NCI-H2107 (cell line): ENCODE data around the gene PHF2.

Source experiments
- DNase-seq: peaks from one replicate; lab custom pipeline; 2025; lab: John Stamatoyannopoulos, UW

Gene PHF2

GRCh38 chr9:93678199-93679019, 102.0 kb downstream of the PHF2 start:
- DNase-seq: no peak

GRCh38 chr9:93679536-93680442, 103.4 kb downstream of the PHF2 start:
- DNase-seq: no peak

- DNase-seq: no peak
Measured at GRCh38 chr9:93680443-93681268, 104.3 kb downstream of the PHF2 start.

- peak; percentile 35 for DNase-seq
Measured at GRCh38 chr9:93681269-93682154, 105.1 kb downstream of the PHF2 start.

GRCh38 chr9:93682155-93682968, 106.0 kb downstream of the PHF2 start:
- DNase-seq: peak; percentile 54

GRCh38 chr9:93683331-93684134, 107.1 kb downstream of the PHF2 start:
- DNase-seq: no peak

GRCh38 chr9:93684161-93684765, 107.9 kb downstream of the PHF2 start:
- DNase-seq: no peak

- no peak for DNase-seq
Measured at GRCh38 chr9:93684806-93685543, 108.6 kb downstream of the PHF2 start.

- DNase-seq: no peak
Measured at GRCh38 chr9:93686127-93686879, 109.9 kb downstream of the PHF2 start.

- DNase-seq: no peak
Measured at GRCh38 chr9:93686880-93687236, 110.5 kb downstream of the PHF2 start.

GRCh38 chr9:93690618-93691017, 114.2 kb downstream of the PHF2 start:
- DNase-seq: no peak

GRCh38 chr9:93693129-93693528, 116.7 kb downstream of the PHF2 start:
- DNase-seq: no peak

GRCh38 chr9:93697352-93698139, 121.2 kb downstream of the PHF2 start:
- peak; percentile 84 for DNase-seq

- DNase-seq: no peak
Measured at GRCh38 chr9:93698140-93698908, 121.9 kb downstream of the PHF2 start.

- peak; percentile 34 for DNase-seq
Measured at GRCh38 chr9:93699650-93700049, 123.3 kb downstream of the PHF2 start.
